Esophagus muscularis mucosa (tissue), 3 donors: ENCODE data around the gene CCDC88C.

ENCODE experiments used
- POLR2A ChIP-seq: fragments of 450-650 bp; IDR thresholded peaks from one replicate; pipeline ENCODE4 v1.6.1; 2017; ENCODE audit warnings: antibody characterized with exemption, moderate library complexity, mild to moderate bottlenecking, low read depth
- TF ChIP-seq, protein P1 (sequence below), 3 experiments: fragments of 200-600 bp in 2 of 3; fragments of 450-650 bp in 1 of 3; sonication (generic) in 2 of 3; IDR thresholded peaks; one replicate each; pipeline ENCODE4 v1.5.1; 2017 to 2019; ENCODE audit warnings: antibody characterized with exemption in 3 of 3, mild to moderate bottlenecking in 2 of 3, moderate library complexity in 1 of 3

DNA sequence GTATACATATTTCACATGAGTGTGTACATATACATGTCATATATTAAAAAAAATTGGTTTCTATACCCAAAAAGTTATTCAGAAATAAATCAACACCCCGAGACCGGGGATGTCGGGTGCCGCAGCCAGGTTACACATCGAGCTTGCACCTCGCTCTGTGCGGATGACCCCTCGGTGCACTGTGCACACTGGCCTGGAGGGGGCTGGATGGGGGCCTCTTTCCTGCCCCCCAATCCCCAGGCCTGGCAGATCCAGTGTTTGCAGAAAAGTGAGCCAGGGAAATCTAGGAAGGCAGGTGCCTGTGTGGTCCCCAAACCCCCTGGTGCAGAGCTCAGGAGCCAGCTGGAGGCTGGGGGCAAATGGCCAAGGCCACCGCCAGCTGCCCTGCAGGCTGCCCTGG, 146.0 kb downstream of the CCDC88C start:
- TF ChIP-seq POLR2A, result no peak
- TF ChIP-seq, protein P1, sequence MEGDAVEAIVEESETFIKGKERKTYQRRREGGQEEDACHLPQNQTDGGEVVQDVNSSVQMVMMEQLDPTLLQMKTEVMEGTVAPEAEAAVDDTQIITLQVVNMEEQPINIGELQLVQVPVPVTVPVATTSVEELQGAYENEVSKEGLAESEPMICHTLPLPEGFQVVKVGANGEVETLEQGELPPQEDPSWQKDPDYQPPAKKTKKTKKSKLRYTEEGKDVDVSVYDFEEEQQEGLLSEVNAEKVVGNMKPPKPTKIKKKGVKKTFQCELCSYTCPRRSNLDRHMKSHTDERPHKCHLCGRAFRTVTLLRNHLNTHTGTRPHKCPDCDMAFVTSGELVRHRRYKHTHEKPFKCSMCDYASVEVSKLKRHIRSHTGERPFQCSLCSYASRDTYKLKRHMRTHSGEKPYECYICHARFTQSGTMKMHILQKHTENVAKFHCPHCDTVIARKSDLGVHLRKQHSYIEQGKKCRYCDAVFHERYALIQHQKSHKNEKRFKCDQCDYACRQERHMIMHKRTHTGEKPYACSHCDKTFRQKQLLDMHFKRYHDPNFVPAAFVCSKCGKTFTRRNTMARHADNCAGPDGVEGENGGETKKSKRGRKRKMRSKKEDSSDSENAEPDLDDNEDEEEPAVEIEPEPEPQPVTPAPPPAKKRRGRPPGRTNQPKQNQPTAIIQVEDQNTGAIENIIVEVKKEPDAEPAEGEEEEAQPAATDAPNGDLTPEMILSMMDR (IDR thresholded peaks at IDR 0.05), result no peak
